Testis (tissue), 2 donors: Measurements from ENCODE around the gene PCNX1.

Experiments
- CTCF ChIP-seq, 3 experiments: fragments of 450-650 bp in 2 of 3; fragments of 200-600 bp in 1 of 3; sonication (generic) in 1 of 3; IDR thresholded peaks; one replicate each; pipeline ENCODE4 v1.5.1; 2016 to 2019; ENCODE audit warnings: antibody characterized with exemption in 3 of 3, mild to moderate bottlenecking in 2 of 3, moderate library complexity in 1 of 3
- POLR2A ChIP-seq: fragments of 450-650 bp; IDR thresholded peaks from one replicate; pipeline ENCODE4 v1.6.1; 2017; ENCODE audit warnings: antibody characterized with exemption, mild to moderate bottlenecking, moderate library complexity

GRCh38 chr14:70947739-70948138 lies 40.5 kb downstream of the PCNX1 start:
- TF ChIP-seq CTCF (IDR thresholded peaks at IDR 0.05), result no peak
- no peak for TF ChIP-seq POLR2A
